Measurements from ENCODE around the gene CHRNE. TPM values are rescaled to one million over a fixed set of nuclear protein-coding genes. Genes with fewer than 3 reads are reported as not detected.

Gene CHRNE
- total and polyA plus RNA-seq, 2 of the 13 experiments (the other 11 are each of a cell fraction or from before 2014, with no cell fraction given): 0.53 to 0.59 TPM

DNA sequence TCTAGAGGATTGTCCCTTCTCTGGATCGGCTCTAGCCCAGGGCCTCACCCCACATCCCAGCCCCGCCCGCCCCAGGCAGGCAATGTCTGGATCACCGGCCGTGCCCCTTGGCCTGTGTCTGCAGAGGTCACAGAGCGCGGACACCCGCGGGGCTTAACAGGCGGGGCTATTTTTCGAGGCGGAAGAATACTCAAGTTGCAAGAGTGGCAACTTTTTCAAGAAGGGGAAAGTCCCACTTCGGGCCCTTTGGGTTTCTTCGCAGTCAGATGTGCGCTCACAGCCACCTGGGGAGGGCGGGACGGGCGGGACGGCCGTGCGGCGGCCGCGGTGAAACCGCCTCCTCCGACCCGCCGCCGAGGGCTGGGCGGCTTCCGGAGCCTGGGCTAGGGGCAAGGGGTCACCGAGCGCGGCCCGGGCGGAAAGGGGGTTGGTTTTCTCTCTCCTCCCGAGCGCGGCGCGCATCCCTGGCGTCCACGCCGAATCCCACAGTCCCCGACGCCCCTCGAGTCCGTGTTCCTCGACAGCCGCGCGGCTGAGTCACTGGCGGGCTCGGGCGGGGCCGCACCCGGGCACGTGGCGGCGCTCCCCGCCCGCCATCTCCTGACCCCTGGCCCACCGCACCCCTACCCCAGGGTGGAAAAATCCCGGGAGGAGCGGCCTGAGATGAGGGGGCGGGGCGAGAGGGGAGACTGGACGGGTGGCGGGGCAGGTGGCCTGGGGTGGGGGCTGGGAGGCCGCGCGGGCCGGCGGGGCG is 46.6 kb upstream of the CHRNE start (continued):
- TF ChIP-seq, protein P1, sequence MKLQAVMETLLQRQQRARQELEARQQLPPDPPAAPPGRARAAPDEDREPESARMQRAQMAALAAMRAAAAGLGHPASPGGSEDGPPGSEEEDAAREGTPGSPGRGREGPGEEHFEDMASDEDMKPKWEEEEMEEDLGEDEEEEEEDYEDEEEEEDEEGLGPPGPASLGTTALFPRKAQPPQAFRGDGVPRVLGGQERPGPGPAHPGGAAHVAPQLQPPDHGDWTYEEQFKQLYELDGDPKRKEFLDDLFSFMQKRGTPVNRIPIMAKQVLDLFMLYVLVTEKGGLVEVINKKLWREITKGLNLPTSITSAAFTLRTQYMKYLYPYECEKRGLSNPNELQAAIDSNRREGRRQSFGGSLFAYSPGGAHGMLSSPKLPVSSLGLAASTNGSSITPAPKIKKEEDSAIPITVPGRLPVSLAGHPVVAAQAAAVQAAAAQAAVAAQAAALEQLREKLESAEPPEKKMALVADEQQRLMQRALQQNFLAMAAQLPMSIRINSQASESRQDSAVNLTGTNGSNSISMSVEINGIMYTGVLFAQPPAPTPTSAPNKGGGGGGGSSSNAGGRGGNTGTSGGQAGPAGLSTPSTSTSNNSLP (IDR thresholded peaks at IDR 0.05; ENCODE audit: low read depth, low read length): no peak
- no peak for TF ChIP-seq NPAS2 (CRISPR knock-in tag; IDR thresholded peaks at IDR 0.05; ENCODE audit: borderline replicate concordance)
- TF ChIP-seq, protein P2, sequence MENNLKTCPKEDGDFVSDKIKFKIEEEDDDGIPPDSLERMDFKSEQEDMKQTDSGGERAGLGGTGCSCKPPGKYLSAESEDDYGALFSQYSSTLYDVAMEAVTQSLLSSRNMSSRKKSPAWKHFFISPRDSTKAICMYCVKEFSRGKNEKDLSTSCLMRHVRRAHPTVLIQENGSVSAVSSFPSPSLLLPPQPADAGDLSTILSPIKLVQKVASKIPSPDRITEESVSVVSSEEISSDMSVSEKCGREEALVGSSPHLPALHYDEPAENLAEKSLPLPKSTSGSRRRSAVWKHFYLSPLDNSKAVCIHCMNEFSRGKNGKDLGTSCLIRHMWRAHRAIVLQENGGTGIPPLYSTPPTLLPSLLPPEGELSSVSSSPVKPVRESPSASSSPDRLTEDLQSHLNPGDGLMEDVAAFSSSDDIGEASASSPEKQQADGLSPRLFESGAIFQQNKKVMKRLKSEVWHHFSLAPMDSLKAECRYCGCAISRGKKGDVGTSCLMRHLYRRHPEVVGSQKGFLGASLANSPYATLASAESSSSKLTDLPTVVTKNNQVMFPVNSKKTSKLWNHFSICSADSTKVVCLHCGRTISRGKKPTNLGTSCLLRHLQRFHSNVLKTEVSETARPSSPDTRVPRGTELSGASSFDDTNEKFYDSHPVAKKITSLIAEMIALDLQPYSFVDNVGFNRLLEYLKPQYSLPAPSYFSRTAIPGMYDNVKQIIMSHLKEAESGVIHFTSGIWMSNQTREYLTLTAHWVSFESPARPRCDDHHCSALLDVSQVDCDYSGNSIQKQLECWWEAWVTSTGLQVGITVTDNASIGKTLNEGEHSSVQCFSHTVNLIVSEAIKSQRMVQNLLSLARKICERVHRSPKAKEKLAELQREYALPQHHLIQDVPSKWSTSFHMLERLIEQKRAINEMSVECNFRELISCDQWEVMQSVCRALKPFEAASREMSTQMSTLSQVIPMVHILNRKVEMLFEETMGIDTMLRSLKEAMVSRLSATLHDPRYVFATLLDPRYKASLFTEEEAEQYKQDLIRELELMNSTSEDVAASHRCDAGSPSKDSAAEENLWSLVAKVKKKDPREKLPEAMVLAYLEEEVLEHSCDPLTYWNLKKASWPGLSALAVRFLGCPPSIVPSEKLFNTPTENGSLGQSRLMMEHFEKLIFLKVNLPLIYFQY (CRISPR knock-in tag; IDR thresholded peaks at IDR 0.05; ENCODE audit: borderline replicate concordance): no peak
- peak; percentile 57; the same call in 1 of the 2 replicates for TF ChIP-seq KDM3A (CRISPR knock-in tag; IDR thresholded peaks at IDR 0.05; ENCODE audit: low read depth)
- TF ChIP-seq SOX5 (CRISPR knock-in tag; IDR thresholded peaks at IDR 0.05; ENCODE audit: borderline replicate concordance): peak; percentile 22; the same call in 1 of the 2 replicates
- TF ChIP-seq MED13 (CRISPR knock-in tag; IDR thresholded peaks at IDR 0.05): no peak
- TF ChIP-seq, protein P3, sequence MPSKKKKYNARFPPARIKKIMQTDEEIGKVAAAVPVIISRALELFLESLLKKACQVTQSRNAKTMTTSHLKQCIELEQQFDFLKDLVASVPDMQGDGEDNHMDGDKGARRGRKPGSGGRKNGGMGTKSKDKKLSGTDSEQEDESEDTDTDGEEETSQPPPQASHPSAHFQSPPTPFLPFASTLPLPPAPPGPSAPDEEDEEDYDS (CRISPR knock-in tag; IDR thresholded peaks at IDR 0.05): no peak
- no peak for TF ChIP-seq ZNF282 (IDR thresholded peaks at IDR 0.05; ENCODE audit: partially characterized antibody)
- no peak for TF ChIP-seq PRPF4 (IDR thresholded peaks at IDR 0.05; ENCODE audit: low read depth, low read length, poor library complexity, severe bottlenecking)
- no peak for TF ChIP-seq ZSCAN30 (CRISPR knock-in tag; IDR thresholded peaks at IDR 0.05)
- no peak for TF ChIP-seq IRX3 (CRISPR knock-in tag; IDR thresholded peaks at IDR 0.05; ENCODE audit: borderline replicate concordance, low read depth)
- no peak for TF ChIP-seq MBNL3 (CRISPR knock-in tag; conservative IDR thresholded peaks at IDR 0.05)
- TF ChIP-seq HNRNPK (IDR thresholded peaks at IDR 0.05; ENCODE audit: low read depth, low read length, poor library complexity, severe bottlenecking): peak; percentile 89
- TF ChIP-seq, protein P4, sequence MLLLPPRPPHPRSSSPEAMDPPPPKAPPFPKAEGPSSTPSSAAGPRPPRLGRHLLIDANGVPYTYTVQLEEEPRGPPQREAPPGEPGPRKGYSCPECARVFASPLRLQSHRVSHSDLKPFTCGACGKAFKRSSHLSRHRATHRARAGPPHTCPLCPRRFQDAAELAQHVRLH (CRISPR knock-in tag; IDR thresholded peaks at IDR 0.05; ENCODE audit: borderline replicate concordance, low read depth): no peak; the same call in 1 of the 2 replicates
- TF ChIP-seq, protein P5, sequence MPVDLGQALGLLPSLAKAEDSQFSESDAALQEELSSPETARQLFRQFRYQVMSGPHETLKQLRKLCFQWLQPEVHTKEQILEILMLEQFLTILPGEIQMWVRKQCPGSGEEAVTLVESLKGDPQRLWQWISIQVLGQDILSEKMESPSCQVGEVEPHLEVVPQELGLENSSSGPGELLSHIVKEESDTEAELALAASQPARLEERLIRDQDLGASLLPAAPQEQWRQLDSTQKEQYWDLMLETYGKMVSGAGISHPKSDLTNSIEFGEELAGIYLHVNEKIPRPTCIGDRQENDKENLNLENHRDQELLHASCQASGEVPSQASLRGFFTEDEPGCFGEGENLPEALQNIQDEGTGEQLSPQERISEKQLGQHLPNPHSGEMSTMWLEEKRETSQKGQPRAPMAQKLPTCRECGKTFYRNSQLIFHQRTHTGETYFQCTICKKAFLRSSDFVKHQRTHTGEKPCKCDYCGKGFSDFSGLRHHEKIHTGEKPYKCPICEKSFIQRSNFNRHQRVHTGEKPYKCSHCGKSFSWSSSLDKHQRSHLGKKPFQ (CRISPR knock-in tag; IDR thresholded peaks at IDR 0.05; ENCODE audit: insufficient replicate concordance): no peak
- peak; percentile 88 for TF ChIP-seq ZNF564 (CRISPR knock-in tag; IDR thresholded peaks at IDR 0.05)
- no peak; the same call in 1 of the 2 replicates for TF ChIP-seq NCOA2 (CRISPR knock-in tag; IDR thresholded peaks at IDR 0.05)
